ENCODE results near the gene CAMTA1.

GRCh38 chr1:6965083-6965934 lies 180.1 kb downstream of the CAMTA1 start:
- TF ChIP-seq CTCF (IDR thresholded peaks at IDR 0.05) = no peak
- no peak for TF ChIP-seq EZH2 (IDR thresholded peaks at IDR 0.05)
- TF ChIP-seq EZH2phosphoT487 (IDR thresholded peaks at IDR 0.05) = no peak

Data from neural progenitor cell (in vitro differentiated cells).